ENCODE results near the gene RALY. TPM values are rescaled to one million over a fixed set of nuclear protein-coding genes. Genes with fewer than 3 reads are reported as not detected.

RALY gene
- total RNA-seq, 1 experiment from 2014 or later: 298 TPM

DNA sequence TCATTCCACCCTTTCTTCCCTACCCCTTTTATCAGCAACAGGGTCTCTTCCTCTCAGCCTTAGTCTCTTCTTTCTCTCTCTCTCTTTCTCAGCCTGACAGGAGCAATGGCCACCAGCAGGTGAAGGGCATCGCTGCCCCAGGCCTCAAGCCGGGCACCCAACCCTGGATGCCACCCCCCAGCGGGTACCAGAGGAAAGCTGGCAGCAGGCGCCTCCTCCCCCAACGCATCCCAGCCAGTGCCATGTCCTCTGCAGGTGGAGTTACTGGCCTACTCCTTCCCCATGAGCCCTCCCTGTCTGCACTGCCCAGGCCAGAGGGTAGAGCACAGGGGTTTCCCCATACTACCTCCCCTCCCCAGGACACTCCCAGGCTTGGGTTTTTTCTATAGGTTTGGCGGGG is 86.1 kb downstream of the RALY start:
- Histone ChIP-seq H3K36me3 (ENCODE audit: control insufficient read depth, insufficient read depth, low read length) (peaks cover 30% of the 10 kb centered on the region), H3K9me3 (no peaks in the 10 kb centered on the region), H3K4me3 (ENCODE audit: low read depth, low read length) (no peak overlapping the region), H3K27me3 (replicated peaks; ENCODE audit: control insufficient read depth, insufficient read depth, low read length) (no peaks in the 10 kb centered on the region), H3K4me1 (no peaks in the 10 kb centered on the region)
- BruUV-seq (replicated peaks): no TSS peak
- intact Hi-C loops (cut with micrococcal nuclease; ENCODE audit: unreplicated experiment): no loop called here
- TF ChIP-seq CTCF (IDR thresholded peaks at IDR 0.05; ENCODE audit: insufficient read depth in 1 of 2, low read depth in 1 of 2, low read length in 1 of 2, severe bottlenecking in 1 of 2, unreplicated experiment in 1 of 2): no peak
- ChIA-PET POLR2A (no interaction called here), CTCF (no interaction called here)
- Mint-ChIP-seq H3K4me1 (ENCODE audit: low read depth, unreplicated experiment) (no peaks in the 10 kb centered on the region), H3K9me3 (ENCODE audit: unreplicated experiment) (no peaks in the 10 kb centered on the region), H3K27me3 (ENCODE audit: insufficient read depth, unreplicated experiment) (no peaks in the 10 kb centered on the region), H3K4me3 (ENCODE audit: unreplicated experiment) (no peak overlapping the region), H3K36me3 (ENCODE audit: insufficient read depth, unreplicated experiment) (peaks cover 72% of the 10 kb centered on the region), H3K27ac (ENCODE audit: unreplicated experiment) (no peak overlapping the region)
- peak in 1 of 2 experiments; percentile 37 for DNase-seq

GRCh38 chr20:34082232-34082887 is 88.6 kb downstream of the RALY start:
- Mint-ChIP-seq H3K27me3 (ENCODE audit: insufficient read depth, unreplicated experiment) (no peaks in the 10 kb centered on the region), H3K4me3 (ENCODE audit: unreplicated experiment) (no peak overlapping the region), H3K36me3 (ENCODE audit: insufficient read depth, unreplicated experiment) (peaks cover 76% of the 10 kb centered on the region), H3K9me3 (ENCODE audit: unreplicated experiment) (no peaks in the 10 kb centered on the region), H3K4me1 (ENCODE audit: low read depth, unreplicated experiment) (no peaks in the 10 kb centered on the region), H3K27ac (ENCODE audit: unreplicated experiment) (no peak overlapping the region)
- H3K36me3 ChIP-seq (ENCODE audit: control insufficient read depth, insufficient read depth, low read length): peaks cover 19% of the 10 kb centered on the region
- H3K9me3 ChIP-seq: no peaks in the 10 kb centered on the region
- no peak overlapping the region for H3K4me3 ChIP-seq (ENCODE audit: low read depth, low read length)
- CTCF ChIA-PET: interaction anchor here (1.2 to 2.3 kb wide), 3 partner anchors 12 to 219 kb away, joined by 4 to 12 read pairs (median 4); no protein-coding TSS in a partner anchor
- BruUV-seq (replicated peaks): no TSS peak
- peak in 1 of 2 experiments; percentile 34 for DNase-seq
- H3K4me1 ChIP-seq: no peaks in the 10 kb centered on the region
- intact Hi-C loops (cut with micrococcal nuclease; ENCODE audit: unreplicated experiment): no loop called here
- TF ChIP-seq CTCF (IDR thresholded peaks at IDR 0.05; ENCODE audit: insufficient read depth in 1 of 2, low read depth in 1 of 2, low read length in 1 of 2, severe bottlenecking in 1 of 2, unreplicated experiment in 1 of 2): no peak
- POLR2A ChIA-PET: interaction anchor here (2.0 kb wide), 1 partner anchor 30 kb away, joined by 8 read pairs; the partner anchor contains the start of gene EIF2S2
- no peaks in the 10 kb centered on the region for H3K27me3 ChIP-seq (replicated peaks; ENCODE audit: control insufficient read depth, insufficient read depth, low read length)

GRCh38 chr20:34083137-34083536 is 89.4 kb downstream of the RALY start:
- Mint-ChIP-seq H3K9me3 (ENCODE audit: unreplicated experiment) (no peaks in the 10 kb centered on the region), H3K36me3 (ENCODE audit: insufficient read depth, unreplicated experiment) (peaks cover 80% of the 10 kb centered on the region), H3K4me3 (ENCODE audit: unreplicated experiment) (no peak overlapping the region), H3K27me3 (ENCODE audit: insufficient read depth, unreplicated experiment) (no peaks in the 10 kb centered on the region), H3K27ac (ENCODE audit: unreplicated experiment) (no peak overlapping the region), H3K4me1 (ENCODE audit: low read depth, unreplicated experiment) (no peaks in the 10 kb centered on the region)
- ChIA-PET POLR2A (interaction anchor here (0.7 to 0.9 kb wide), 2 partner anchors 12 to 29 kb away, joined by 3 to 4 read pairs; partner anchors contain the start of gene EIF2S2), CTCF (interaction anchor here (0.6 to 2.3 kb wide), 4 partner anchors 61 to 220 kb away, joined by 3 to 12 read pairs (median 5); no protein-coding TSS in a partner anchor)
- peak in 1 of 2 experiments; percentile 46 for DNase-seq
- Histone ChIP-seq H3K27me3 (replicated peaks; ENCODE audit: control insufficient read depth, insufficient read depth, low read length) (no peaks in the 10 kb centered on the region), H3K36me3 (ENCODE audit: control insufficient read depth, insufficient read depth, low read length) (peaks cover 19% of the 10 kb centered on the region), H3K4me1 (no peaks in the 10 kb centered on the region), H3K4me3 (ENCODE audit: low read depth, low read length) (no peak overlapping the region), H3K9me3 (no peaks in the 10 kb centered on the region)
- peak in 1 of 2 experiments; percentile 1 for TF ChIP-seq CTCF (IDR thresholded peaks at IDR 0.05; ENCODE audit: insufficient read depth in 1 of 2, low read depth in 1 of 2, low read length in 1 of 2, severe bottlenecking in 1 of 2, unreplicated experiment in 1 of 2)
- intact Hi-C loops (cut with micrococcal nuclease; ENCODE audit: unreplicated experiment): no loop called here
- no TSS peak for BruUV-seq (replicated peaks)

All from Caco-2 (cell line).